NCI-H2171 treated with DMSO at 0.1 percent for 48 hours (cell line): ENCODE data around the gene SLC25A17.
"Not testable (repeated sequence)": the region's sequence is repeated elsewhere in the genome, so short reads cannot be mapped to it uniquely, and the experiment has no call there.

Source experiments
- DNase-seq: peaks from one replicate; lab custom pipeline; 2025; lab: John Stamatoyannopoulos, UW

Gene SLC25A17

DNA sequence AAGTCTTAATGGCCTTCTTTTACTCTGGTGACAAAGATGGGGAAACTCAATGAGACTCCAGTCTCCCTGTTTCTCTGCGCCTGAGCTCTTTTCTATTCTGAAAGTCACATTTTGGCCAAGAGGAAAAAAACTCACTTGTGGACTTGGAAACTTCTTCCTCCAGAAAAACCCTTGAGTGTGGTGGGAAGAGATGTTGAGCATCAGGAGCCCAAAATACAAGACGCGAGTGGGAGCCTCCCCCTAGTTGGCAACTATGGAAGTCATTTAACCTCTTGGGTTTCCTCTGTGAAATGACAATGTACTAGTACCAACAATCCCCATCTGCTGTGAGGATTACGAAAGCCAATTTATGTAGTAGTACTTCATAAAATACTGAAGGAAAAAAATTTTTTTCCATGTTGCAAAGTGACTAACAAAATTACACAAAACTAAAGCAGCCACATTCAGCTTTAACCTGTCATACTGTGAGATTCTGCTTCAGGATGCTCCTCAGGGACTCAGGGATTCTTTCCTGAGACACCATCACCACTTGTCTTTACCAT lies 524 bp upstream of the SLC25A17 start:
- DNase-seq, result peak; percentile 82

DNA sequence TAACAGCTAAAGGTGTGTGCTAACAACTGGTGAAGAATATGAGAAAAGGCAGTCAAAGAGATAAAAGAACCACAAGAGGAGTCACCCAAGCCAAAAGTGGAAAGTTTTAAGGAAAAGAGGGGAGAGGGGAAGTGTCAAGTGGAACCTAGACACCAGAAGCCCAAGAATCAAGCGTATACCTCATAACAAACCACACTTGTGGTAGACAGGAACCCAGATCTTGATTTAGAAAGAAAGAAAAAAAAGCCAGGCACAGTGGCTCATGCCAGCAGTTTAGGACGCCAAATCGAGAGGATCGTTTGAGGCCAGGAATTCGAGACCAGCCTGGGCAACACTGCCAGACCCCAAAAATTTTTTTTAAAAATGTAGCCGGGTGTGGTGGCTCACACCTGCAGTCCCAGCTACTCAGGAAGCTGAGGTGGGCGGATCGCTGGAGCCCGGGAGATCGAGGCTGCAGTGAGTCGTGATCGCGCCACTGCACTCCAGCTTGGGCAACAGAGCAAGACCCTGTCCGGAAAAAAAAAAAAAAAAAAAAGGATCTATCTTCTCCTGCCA lies 877 bp downstream of the SLC25A17 start:
- DNase-seq, result no peak

DNA sequence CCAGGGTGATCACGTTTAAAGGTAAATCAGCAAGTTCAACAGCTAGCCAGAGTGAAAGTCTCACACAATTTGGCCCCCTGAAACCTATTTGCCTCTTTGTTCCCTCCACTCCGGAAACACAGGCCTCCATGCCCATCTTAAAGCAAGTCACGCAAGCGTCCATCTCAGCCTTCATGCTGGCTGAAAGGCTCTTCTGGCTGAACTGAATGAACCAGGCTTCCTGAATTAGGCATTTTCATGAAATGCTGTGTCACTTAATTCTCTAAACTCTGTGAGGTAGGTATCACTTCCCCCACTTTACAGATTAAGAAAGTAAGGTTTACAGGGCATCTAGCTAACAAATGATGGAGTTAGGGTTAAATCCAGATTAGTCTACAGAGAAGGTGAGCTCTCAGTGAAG lies 1.4 kb downstream of the SLC25A17 start:
- no peak for DNase-seq

DNA sequence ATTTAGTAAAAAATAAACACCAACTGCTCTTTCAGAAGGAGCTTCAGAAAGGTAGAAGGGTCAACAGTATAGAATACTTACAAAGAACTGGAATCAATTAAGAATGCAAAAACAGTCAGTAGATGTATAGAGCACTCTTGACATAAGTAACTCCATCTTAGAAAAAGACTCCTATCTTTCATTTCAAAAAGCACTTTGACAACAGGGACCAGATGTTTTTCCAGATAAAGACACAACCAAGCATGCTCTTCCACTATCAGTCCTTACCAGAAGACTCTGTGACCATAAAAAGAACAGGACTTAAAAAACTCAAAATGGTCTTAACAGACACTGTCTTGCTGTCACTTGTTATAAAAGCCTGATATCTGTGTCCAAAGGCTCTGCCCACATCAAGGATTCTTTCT lies 5.2 kb downstream of the SLC25A17 start:
- no peak for DNase-seq

DNA sequence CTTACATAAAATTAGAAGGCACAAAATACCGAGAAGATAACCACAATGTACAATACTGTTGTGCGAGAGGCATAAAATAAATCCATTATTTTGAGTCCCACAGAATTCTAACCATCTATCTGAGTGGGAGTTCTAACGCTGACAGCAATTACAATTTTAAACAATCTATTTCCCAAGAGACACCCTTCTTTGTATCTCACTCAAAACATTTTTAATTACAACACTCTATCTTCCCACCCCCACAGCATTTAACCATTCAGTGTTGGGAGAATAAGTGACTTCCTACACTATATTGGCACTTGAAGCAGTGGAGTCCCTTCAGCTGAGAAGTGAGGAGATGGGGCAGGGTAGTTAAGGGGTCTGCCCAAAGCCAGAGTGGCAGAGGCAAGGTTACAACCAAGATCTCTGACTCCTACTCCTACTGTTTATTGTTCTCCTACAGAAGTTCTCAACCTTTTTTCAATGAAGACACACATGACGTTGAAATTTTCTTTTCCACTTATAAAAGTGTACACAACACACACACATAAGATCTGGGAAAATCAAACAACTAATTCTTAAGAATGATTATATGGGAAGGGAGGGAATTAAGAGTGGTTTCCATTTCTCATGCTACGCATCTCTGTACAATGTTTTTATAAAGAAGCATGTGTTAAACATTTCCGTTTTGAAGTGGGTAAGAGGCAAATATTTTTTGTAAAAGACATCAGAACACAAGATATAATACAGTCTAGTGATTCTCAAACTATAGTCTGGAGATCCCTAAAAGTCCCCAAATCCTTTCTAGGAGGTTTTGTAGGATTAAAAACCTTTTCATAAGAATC lies 10.9 kb downstream of the SLC25A17 start:
- DNase-seq, result no peak

DNA sequence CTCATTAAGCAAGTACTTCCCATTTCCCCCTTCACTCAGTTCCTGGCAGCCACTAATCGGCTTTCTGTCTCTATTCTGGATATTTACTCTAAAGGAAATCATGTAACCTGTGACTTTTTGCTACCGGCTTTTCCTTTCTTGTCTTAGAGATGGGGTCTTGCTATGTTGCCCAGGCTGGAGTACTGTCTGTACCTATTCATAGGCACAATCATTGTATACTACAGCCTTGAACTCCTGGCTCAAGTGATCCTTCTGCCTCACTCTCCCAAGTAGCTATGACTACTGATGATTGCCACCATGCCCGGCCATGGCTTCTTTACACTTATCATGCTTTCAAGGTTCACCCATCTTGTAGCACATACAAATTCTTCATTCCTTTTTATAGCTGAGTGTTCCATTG lies 12.4 kb downstream of the SLC25A17 start:
- no peak for DNase-seq

DNA sequence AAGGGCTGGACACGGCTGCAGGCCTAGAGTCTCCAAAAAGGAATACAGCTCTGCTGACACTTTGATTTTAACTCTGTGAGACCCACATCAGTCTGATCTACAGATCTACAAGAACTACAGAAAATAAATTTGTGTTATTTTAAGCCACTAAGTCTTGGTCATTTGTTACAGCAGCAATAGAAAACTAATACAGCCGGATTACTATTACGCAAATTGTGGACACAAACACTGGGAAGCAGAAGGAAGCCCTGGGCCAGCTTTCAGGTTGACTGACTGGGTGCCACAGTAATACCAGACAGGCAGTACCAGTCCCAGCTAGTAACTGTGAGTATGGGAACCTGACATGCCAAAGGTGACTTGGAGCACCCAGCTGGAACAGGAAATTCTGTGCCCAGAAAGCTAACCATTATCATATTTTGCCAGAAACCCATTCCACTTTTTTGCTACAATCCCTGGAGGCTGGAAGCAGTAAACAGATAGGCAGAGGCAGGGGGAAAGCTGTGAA lies 13.4 kb downstream of the SLC25A17 start:
- DNase-seq, result no peak

DNA sequence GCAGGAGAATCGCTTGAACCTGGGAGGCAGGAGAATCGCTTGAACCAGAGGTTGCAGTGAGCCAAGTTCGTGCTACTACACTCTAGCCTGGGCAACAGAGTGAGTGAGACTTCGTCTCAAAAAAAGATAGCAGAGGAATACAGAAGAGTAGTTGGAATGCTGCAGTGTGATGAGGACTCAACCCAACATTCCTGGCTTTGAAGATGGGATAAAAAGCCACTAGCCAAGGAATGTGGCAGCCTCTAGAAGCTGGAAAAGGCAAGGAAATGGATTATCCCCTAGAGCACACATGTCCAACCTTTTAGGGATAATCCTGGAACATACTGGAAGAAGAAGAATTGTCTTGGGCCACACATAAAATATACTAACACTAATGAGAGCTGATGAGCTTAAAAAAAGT lies 13.9 kb downstream of the SLC25A17 start:
- no peak for DNase-seq

DNA sequence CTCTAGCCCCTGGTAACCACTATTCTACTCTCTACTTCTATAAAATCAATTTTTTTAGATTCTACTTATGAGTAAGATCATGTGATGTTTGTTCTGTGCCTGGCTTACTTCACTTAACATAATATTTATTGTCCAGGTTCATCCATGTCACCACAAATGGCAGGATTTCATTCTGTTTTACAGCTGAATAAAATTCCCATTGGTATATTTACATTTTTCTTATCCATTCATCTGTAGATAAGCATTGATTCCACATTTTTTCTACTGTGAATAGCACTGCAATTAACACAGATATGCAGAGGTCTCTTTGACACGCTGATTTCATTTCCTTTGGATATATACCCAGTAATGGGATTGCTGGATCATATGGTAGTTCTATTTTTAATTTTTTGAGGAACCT lies 15.8 kb downstream of the SLC25A17 start:
- no peak for DNase-seq

DNA sequence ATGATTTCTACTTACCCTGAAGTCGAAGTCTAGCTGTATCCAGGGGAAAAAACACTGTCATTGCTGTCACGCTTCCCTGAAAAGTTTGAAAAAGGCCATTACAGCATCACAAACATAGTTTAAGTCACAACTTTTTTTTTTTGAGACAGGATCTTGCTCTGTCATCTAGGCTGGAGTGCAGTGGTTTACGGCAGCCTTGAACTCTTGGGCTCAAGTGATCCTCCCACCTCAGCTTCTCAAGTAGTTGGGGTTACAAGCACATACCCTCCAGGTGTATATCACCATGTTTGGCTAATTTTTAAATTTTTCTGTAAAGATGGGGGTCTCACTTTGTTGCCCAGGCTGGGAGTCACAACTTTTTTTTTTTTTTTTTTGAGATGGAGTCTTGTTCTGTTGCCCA lies 20.1 kb downstream of the SLC25A17 start:
- DNase-seq, result no peak

DNA sequence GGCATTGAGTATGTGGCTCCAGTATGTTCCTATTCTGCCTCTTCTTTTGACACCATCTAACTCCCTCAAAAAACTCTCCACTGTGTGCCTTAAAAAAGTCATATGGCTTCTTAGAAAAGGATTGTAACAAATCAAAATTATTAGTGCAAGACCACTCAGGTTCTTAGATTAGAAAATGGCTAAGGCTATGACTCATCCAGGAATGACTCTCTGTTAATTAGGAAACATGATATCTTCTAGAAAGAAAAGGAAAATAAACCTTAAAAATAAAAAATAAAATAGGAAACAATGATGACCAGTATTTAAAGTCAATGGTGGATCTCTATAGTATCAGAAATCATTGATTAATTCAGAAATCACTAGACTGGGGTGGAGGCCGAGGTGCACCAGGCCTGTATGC lies 21.7 kb downstream of the SLC25A17 start:
- DNase-seq, result no peak

DNA sequence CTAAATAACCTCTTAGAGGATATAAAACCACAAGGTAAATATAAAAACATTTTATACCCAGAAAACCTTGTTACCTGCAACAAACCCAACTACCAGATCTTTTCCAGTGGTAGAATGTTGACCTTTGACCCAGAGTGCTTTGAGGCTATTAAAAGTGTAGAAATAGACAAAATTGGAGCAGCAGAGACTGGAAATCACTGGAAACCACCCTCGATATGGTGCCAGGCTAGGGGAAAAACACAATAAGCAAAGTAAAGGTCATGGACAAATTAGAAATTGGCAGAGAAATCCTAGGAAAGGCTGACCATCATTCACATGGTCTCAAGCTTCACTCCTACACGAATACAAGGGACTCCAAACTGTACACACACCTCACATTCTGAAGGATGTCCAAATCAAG lies 26.7 kb downstream of the SLC25A17 start:
- no peak for DNase-seq

DNA sequence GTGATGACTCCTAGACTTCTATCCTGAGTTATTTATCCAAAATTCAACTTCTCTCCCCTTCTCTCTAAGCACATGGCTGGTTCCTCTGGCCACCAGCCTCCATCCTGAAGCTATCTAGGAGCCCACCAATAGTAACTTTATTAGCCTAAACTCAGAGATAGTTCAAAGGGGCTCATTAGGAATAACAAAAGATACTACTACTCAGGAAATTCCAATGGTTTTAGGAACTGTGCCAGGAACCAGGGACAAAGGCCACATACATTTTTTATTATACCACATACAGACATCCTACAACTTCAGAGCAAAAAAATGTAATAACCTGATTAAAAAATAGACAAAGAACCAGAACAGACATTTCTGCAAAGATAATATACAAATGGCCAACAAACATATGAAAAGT lies 27.9 kb downstream of the SLC25A17 start:
- DNase-seq, result no peak

DNA sequence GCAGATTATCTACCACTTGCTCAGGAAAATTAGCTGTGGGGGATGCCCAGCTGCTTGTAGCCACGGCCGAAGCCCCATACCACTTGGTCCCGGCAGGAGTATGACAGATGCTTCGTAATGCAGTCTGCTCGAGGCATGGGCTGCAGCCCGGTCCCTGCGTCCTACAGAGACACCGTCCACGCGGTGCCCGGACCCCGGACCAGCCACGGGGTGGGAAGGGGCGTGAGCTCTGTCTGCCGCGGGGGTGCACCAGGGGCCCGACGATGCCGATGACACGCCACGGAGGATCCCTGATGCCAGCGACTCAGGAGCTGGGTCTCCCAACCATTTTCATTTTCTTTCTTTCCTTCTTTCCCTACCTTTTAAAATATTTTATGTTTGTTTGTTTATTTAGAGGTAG lies 30.0 kb downstream of the SLC25A17 start:
- no peak for DNase-seq

DNA sequence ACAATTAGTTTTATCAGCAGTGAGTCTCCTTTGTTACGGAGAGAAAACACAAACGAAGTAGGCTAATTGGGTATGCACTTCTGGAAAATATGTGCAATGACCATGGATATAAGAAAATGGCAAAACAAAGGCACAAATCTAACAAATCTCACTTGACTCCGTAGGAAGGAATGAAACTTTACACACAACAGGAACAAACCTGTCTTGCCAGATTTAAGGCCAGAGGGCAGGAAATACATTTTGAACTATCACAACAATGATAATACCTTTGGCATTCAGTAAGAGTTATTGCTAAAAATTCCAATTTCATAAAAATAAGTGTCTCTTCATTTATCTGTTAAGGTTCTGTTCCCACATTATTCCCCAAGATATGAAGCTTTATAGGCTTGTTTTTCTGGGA lies 36.6 kb downstream of the SLC25A17 start:
- no peak for DNase-seq

DNA sequence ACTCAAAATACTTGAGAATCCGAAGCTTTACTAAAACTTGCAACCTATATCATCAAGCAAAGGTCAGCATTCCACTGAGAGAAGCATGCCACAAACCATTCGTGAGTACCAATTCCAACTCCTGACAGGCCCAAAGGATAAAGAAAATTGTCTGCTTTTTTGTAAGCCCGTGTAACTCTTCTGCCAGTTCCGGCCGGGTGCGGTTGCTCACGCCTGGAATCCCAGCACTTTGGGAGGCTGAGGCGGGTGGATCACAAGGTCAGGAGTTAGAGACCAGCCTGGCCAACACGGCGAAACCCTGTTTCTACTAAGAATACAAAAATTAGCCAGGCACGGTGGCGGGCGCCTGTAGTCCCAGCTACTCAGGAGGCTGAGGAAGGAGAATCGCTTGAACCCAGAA lies 37.4 kb downstream of the SLC25A17 start:
- DNase-seq, result not testable (repeated sequence)

DNA sequence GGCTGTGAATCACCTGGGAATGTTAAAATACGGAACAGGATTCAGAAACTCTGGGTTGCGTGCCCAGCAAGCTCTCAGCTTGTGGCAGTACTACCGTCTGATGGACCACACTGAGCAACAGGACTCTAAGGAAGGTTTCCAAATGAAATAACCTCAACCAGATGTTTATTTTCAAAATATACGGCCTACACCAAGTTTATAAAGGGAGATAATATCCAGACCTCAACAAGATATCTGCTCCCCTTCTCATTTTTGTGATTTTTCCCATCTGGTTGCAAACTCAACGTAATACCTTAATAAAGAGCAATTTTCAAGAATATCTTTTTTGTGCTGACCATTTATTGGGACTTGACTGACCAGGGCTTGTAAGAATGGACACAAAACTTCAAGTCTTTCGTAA lies 49.4 kb downstream of the SLC25A17 start:
- no peak for DNase-seq

DNA sequence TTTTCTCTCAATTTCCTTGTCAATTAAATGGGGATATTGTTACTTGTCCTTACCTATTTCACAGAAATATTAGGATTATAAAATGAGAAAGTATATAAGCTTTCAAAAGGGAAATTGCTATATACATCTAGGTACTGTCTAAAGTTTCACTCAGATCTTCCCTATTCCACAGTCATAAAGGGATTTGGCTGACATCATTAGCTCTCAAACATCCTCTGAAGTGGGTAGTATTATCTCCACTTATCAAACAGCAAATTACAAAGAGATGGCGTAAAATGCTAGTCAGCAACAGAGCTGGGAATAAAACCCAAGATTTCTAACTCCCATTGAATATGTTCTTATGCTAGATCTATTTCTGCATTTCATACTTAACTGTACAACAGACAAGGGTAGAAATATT lies 50.9 kb downstream of the SLC25A17 start:
- DNase-seq, result no peak

DNA sequence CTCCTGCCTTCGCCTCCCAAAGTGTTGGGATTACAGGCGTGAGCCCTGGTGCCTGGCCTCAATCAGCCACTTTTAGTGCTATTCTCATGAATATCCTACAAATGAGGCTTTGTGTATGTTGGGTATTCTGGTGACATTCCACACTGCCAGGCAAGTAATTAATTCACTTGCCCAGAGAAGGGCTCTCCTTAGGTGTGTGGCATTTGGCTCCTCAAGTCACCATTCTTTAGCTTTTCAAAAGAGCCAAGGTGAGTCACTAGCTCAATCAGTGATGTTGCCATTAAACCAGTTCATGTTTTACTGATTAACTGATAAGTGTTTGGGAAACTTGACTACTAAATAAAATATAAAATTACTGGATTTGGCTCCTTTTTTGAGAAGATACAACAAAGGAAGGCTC lies 52.2 kb downstream of the SLC25A17 start:
- DNase-seq, result no peak

DNA sequence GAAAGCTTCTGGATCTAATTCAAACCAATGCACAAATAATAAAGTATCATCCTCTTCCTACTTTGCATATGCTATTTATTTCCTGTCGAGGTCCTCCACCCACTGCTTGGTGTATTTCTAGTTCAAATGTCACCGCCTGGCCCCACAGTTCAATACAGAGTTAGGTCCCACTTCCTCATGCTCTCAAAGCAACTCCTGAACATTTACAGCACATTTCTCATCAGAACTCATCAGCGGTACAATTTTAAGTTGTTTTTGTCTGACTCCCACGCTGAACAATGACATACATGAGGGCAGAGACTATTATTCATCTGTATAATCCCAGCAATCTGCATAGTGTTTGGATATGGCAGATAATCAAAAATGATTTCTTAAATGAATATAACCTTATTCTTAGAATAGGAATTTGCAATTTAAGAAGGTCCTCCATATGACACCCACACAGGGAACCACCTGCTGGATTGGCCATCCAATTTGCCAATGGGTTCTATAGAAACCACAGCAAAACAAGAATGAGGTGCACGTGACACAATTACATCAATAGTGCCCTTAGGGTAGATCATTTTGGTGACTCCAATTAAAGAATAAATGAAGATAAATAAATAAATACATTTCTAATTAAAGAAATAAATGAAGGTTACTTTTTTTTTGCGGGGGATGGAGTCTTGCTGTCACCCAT lies 54.2 kb downstream of the SLC25A17 start:
- DNase-seq, result no peak

DNA sequence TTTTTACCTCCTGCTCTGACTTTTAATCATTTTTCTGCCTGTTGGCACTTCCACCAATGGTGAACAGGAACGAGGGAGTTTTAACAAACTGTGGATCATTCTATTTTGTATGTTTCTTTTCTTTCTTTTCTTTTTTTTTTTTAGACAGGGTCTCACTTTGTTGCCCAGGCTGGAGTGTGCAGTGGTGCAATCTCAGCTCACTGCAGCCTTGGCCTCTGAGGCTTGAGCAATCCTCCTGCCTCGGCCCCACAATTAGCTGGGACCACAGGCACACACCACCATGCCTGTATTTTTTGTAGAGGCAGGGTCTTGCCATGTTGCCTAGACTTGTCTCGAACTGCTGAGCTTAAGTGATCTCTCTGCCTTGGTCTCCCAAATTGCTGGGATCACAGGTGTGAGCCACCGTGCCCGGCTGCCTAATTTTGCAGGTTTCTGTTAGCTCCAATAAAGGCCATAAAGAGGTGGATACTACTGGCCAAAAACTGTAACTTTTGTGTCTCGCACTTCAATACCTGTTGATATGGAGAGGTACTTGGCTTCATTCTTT lies 59.8 kb downstream of the SLC25A17 start:
- DNase-seq, result no peak

DNA sequence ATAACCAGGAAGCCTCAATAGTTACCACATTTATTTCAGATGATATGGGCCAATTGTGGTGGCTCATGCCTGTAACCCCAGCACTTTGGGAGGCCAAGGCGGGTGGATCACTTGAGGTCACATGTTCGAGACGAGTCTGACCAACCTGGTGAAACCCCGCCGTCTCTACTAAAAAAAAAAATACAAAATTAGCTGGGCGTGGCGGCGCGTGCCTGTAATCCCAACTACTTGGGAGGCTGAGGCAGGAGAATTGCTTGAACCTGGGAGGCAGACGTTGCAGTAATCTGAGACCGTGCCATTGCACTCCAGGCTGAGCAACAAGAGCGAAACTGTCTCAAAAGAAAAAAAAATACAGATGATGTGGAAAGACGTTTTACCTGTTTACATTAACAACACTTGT lies 60.3 kb downstream of the SLC25A17 start:
- DNase-seq, result peak; percentile 18

DNA sequence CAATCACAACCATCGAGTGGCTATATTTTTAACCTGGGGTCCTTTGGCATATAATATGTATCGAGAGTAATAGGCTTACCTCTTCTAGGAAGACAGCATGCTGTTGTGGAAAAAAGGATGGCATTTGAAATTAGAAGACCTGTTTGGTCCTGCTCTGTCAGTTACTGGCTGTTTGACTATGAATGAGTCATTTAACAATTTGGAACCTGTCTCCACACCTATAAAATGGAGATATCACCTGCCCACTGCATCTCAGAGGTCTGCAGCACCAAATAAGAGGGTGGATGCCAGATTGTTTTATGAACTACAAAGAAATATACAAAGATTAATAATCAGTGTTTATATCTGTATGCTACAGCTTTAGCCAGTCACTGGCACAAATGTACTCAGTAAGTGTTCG lies 60.8 kb downstream of the SLC25A17 start:
- DNase-seq, result peak; percentile 20
